GM10266 (cell line): Measurements from ENCODE around the gene CLASRP.

Experiments used
- DNase-seq: peaks from one replicate; pipeline ENCODE4 v3.0.0; 2012; ENCODE audit errors: extremely low spot score
- TF ChIP-seq, protein P1 (sequence below): IDR thresholded peaks from 2 replicates; pipeline ENCODE4 v1.5.1; 2012; ENCODE audit warnings: mild to moderate bottlenecking, low read depth; ENCODE audit not compliant: control insufficient read depth, insufficient read depth; ENCODE audit errors: missing control alignments

The CLASRP gene

DNA sequence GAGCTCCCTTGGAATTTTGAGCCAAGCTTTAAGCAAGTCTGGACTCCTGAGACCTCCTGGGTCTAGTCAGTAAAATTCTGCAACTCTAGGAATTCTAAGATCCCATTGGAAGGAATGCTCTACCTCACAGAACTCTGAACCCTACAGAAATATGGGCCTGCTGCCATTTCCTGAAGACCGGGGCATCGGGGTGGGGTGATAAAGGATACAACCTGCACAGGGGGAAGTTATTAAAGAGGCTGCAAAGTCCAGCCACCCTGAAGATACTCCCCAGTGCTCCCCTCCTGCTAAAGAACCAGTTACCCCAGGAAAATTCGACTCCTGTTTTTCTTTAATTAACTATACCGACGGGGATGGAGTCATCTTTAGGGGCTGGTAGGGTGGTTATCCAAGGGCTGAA, 51.8 kb downstream of the CLASRP start:
- no peak for DNase-seq
- TF ChIP-seq, protein P1, sequence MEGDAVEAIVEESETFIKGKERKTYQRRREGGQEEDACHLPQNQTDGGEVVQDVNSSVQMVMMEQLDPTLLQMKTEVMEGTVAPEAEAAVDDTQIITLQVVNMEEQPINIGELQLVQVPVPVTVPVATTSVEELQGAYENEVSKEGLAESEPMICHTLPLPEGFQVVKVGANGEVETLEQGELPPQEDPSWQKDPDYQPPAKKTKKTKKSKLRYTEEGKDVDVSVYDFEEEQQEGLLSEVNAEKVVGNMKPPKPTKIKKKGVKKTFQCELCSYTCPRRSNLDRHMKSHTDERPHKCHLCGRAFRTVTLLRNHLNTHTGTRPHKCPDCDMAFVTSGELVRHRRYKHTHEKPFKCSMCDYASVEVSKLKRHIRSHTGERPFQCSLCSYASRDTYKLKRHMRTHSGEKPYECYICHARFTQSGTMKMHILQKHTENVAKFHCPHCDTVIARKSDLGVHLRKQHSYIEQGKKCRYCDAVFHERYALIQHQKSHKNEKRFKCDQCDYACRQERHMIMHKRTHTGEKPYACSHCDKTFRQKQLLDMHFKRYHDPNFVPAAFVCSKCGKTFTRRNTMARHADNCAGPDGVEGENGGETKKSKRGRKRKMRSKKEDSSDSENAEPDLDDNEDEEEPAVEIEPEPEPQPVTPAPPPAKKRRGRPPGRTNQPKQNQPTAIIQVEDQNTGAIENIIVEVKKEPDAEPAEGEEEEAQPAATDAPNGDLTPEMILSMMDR = no peak

DNA sequence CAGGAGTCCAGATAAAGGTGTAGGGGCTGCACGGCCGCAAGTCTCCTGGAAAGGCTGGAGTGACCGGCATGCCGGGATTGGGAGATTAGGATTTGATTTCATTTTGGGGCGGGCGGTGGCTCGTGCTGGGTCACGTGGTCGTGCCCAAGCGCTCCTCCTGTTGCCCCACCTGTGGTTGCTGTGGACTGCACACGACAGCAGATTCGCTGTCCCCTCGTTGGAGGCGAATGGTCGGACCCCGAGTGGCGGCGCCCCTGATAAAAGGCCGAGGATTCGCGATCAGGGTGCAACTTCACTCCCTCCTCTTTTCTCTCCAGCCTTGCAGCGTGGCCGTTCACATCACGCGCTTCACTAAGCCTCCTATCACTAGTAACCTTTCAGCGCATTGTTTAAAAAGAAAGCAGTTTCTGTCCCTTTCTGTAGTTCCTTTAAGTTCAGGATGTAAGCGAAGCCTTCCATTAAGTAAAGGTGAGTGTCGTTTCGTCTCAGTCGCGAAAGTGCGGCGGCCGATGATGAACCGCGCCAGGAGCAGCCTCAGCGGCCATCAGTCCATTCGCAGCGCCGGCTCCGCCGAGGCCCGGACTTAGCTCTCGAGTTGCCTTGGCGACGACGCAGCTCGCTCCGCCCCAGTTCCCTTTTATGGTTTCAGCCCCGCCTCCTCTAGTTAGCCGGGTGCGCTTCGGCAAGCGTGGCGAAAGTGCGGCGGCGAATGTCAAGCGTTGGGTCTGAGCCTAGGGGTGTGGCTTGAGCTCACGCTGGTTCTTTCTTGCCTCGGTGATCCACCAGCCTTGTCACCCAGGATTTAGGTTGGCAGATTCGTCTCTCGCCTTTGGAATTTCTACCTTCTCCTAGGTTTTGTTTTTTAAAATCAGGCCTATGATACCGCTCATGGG, 52.4 kb downstream of the CLASRP start:
- DNase-seq = peak; percentile 93
- TF ChIP-seq, protein P1 = no peak

GRCh38 chr19:45092747-45093678, 54.2 kb downstream of the CLASRP start, which contains the start of gene PPP1R37:
Gene PPP1R37, plus strand, starts transcription at chr19:45093179. Its CDS starts 147 bp downstream, at chr19:45093326.
- TF ChIP-seq, protein P1 = peak; percentile 23
- DNase-seq = peak; percentile 96

- TF ChIP-seq, protein P1 = no peak
- no peak for DNase-seq
Observed at GRCh38 chr19:45094137-45094536, 55.3 kb downstream of the CLASRP start.

DNA sequence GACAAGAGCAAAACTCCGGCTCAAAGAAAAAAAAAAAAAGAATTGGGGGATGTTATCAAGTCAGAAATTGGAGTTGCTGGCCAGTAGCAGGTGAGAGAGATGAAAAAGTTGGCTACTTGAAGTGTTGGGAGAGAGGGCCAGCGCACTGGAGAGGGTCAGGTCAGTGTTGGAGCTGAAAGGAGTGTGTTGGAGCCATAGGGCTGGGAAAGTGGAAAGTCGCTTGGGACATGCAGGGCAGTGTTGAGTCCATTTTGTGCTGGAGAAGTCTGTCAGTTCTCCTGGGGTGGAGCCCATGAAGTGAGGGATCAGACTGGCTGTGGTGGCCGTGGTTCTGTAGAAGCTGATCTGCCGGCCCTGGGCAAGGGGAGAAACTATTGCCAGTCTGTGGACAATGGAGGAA, 55.9 kb downstream of the CLASRP start:
- no peak for DNase-seq

DNA sequence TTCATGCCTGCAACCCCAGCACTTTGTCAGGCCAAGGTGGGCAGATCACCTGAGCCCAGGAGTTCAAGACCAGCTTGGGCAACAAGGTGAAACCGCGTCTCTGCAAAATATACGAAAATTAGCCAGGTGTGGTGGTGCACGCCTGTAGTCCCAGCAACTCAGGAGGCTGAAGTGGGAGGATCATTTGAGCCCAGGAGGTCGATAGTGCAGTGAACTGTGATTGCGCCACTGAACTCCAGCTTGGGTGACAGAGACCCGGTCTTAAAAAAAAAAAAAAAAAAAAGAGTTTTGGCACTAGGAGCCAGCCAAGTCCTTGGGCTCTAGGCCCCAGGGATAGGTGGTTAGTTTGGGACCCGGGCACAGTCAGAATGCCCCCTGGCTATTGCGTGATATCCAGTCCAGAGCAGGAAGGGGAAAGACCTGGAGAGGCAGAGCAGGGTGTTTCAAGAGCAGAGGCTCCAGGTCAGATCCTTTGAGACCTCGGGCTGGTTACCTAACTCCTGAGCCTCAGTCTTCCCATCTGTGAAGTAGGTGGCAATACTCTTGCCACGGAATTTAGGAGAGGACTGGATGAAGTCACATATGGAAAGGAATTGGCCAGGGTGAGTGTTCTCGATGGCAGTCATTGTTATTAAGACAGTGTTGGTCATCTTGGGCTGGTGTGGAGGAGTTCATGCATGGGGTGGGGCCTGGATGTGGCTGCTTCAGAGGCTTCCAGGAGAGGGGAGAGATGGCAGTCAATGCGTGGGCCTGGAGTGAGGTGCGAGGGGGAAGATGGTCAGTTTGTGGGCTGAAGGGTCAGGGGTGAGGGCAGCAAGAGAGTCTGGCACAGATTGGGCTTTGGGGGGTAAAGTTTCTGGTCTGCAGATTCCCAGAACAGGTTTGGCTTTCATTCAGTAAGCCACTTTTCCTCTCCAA, 56.9 kb downstream of the CLASRP start:
- TF ChIP-seq, protein P1 = no peak
- no peak for DNase-seq

More for the DNA sequence above, 55.9 kb downstream of the CLASRP start:
- TF ChIP-seq, protein P1 = no peak
